ENCODE results near the gene LIMS2. TPM values are rescaled to one million over a fixed set of nuclear protein-coding genes. Genes with fewer than 3 reads are reported as not detected.

LIMS2 gene
- total and polyA plus RNA-seq, 2 of the 8 experiments (the other 6 are each of a cell fraction or from before 2014, with no cell fraction given): 3.3 to 4.8 TPM

DNA sequence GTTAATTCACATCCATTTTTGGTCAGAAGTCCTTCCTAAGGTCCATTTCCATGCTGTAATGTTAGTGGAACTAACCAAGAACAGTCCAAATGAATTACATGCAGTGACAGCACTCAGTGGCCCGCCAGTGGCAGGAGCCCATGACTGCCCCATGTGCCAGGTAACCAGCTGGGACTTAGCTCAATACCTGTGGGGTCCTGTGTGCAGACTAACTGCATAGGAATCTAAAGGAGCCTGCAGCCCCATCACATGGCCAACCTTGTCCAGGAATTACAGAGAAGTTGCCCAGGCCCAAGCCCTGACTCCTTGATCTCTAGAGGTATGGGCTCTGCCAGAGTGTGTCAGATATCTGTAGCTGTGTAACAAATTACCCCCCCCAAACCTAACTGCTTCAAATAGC lies 64.8 kb downstream of the LIMS2 start:
- Histone ChIP-seq H4K8ac (ENCODE audit: extremely low read depth, insufficient read depth, low read length) (no peak overlapping the region), H3K4me2 (ENCODE audit: insufficient read depth in 1 of 2, low read depth in 2 of 2, low read length in 2 of 2) (no peak overlapping the region), H3K56ac (replicated peaks; ENCODE audit: insufficient read length, low read depth, low read length) (no peak overlapping the region), H3K4me1 (replicated peaks in 1 of 4; ENCODE audit: control insufficient read depth in 3 of 4, insufficient read depth in 4 of 4, low read length in 3 of 4) (no peaks in the 10 kb centered on the region; a peak in 1 of 7 replicates), H3K79me1 (ENCODE audit: low read depth, low read length) (no peaks in the 10 kb centered on the region), H2BK120ac (replicated peaks; ENCODE audit: low read depth, low read length) (no peak overlapping the region), H3K18ac (ENCODE audit: extremely low read depth, low read length) (no peak overlapping the region), H2BK12ac (ENCODE audit: low read depth, low read length) (no peak overlapping the region), H4K5ac (ENCODE audit: insufficient read length, low read depth, low read length) (no peak overlapping the region), H3K23me2 (ENCODE audit: low read depth, low read length) (no peaks in the 10 kb centered on the region), H2BK15ac (ENCODE audit: low read length) (no peak overlapping the region), H3K4me3 (ENCODE audit: extremely low read depth in 1 of 4, insufficient read depth in 2 of 4, low read depth in 3 of 4, low read length in 4 of 4) (no peak overlapping the region), H3K23ac (ENCODE audit: insufficient read length) (no peak overlapping the region), H3K9me3 (ENCODE audit: insufficient read depth in 2 of 2, low read depth in 1 of 2, low read length in 1 of 2) (no peaks in the 10 kb centered on the region; a peak in 2 of 4 replicates), H4K20me1 (replicated peaks in 1 of 2; ENCODE audit: control insufficient read depth in 1 of 2, insufficient read depth in 2 of 2, low read length in 2 of 2) (no peaks in the 10 kb centered on the region), H2BK20ac (ENCODE audit: low read length) (no peak overlapping the region), H2AK5ac (ENCODE audit: low read depth, low read length) (no peak overlapping the region), H3K27me3 (replicated peaks in 1 of 4; ENCODE audit: control insufficient read depth in 3 of 4, extremely low read depth in 1 of 4, insufficient read depth in 3 of 4, low read length in 3 of 4) (no peaks in the 10 kb centered on the region), H3K9ac (replicated peaks in 1 of 4; ENCODE audit: extremely low read depth in 1 of 4, low read depth in 3 of 4, low read length in 3 of 4) (no peak overlapping the region), H3K4ac (replicated peaks; ENCODE audit: insufficient read length, low read depth, low read length) (no peak overlapping the region), H3K27ac (ENCODE audit: low read depth, low read length) (no peak overlapping the region), H3K14ac (ENCODE audit: insufficient read length) (no peak overlapping the region), H3K36me3 (ENCODE audit: control insufficient read depth in 2 of 4, insufficient read depth in 4 of 4, low read length in 3 of 4) (no peaks in the 10 kb centered on the region), H2AFZ (ENCODE audit: low read length) (no peak overlapping the region), H2BK5ac (ENCODE audit: low read depth, low read length) (no peak overlapping the region), H4K91ac (replicated peaks; ENCODE audit: insufficient read length, low read length) (no peak overlapping the region), H3K79me2 (ENCODE audit: control insufficient read depth in 1 of 2, insufficient read depth in 2 of 2, low read length in 2 of 2) (no peaks in the 10 kb centered on the region)
- ChIA-PET CTCF (ENCODE audit: partially characterized antibody) (interaction anchor here (0.8 to 8.1 kb wide), 6 partner anchors 16 to 40 kb away, joined by 3 to 54 read pairs (median 3); no protein-coding TSS in a partner anchor), POLR2A (ENCODE audit: partially characterized antibody) (no interaction called here)
- TF ChIP-seq HDAC6 (IDR thresholded peaks at IDR 0.05; ENCODE audit: low read depth, low read length) (no peak), NRF1 (IDR thresholded peaks at IDR 0.05; ENCODE audit: low read depth, low read length) (no peak), EZH2 (IDR thresholded peaks at IDR 0.05; ENCODE audit: low read depth, low read length, severe bottlenecking) (no peak), BCL11A (IDR thresholded peaks at IDR 0.05; ENCODE audit: low read depth in 2 of 2, low read length in 2 of 2) (no peak), KDM4A (IDR thresholded peaks at IDR 0.05; ENCODE audit: low read depth, low read length, severe bottlenecking) (no peak), RBBP5 (IDR thresholded peaks at IDR 0.05; ENCODE audit: borderline replicate concordance, low read depth, low read length) (no peak), POU5F1 (IDR thresholded peaks at IDR 0.05; ENCODE audit: low read depth, low read length) (no peak)
- TF ChIP-seq, protein P1, sequence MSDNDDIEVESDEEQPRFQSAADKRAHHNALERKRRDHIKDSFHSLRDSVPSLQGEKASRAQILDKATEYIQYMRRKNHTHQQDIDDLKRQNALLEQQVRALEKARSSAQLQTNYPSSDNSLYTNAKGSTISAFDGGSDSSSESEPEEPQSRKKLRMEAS (IDR thresholded peaks at IDR 0.05): no peak
- TF ChIP-seq, protein P2, sequence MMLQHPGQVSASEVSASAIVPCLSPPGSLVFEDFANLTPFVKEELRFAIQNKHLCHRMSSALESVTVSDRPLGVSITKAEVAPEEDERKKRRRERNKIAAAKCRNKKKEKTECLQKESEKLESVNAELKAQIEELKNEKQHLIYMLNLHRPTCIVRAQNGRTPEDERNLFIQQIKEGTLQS (IDR thresholded peaks at IDR 0.05; ENCODE audit: insufficient read depth, low read depth, low read length): no peak
- WGBS, 2 experiments (ENCODE audit: extremely low coverage in 1 of 2, insufficient coverage in 1 of 2, insufficient read length in 1 of 2, insufficient replicate concordance in 2 of 2, low coverage in 1 of 2, low lambda C conversion rate in 2 of 2, missing lambda C conversion rate in 1 of 2): 100% methylated on average over 1 of the region's 1 CpG; no CpG with 5 or more reads in 1 of the 2 experiments
- no peak for DNase-seq (ENCODE audit: low read depth in 1 of 2, low spot score in 2 of 2)
- no peak for FAIRE-seq
